ENCODE data around the gene ZNF831.

The ZNF831 gene

DNA sequence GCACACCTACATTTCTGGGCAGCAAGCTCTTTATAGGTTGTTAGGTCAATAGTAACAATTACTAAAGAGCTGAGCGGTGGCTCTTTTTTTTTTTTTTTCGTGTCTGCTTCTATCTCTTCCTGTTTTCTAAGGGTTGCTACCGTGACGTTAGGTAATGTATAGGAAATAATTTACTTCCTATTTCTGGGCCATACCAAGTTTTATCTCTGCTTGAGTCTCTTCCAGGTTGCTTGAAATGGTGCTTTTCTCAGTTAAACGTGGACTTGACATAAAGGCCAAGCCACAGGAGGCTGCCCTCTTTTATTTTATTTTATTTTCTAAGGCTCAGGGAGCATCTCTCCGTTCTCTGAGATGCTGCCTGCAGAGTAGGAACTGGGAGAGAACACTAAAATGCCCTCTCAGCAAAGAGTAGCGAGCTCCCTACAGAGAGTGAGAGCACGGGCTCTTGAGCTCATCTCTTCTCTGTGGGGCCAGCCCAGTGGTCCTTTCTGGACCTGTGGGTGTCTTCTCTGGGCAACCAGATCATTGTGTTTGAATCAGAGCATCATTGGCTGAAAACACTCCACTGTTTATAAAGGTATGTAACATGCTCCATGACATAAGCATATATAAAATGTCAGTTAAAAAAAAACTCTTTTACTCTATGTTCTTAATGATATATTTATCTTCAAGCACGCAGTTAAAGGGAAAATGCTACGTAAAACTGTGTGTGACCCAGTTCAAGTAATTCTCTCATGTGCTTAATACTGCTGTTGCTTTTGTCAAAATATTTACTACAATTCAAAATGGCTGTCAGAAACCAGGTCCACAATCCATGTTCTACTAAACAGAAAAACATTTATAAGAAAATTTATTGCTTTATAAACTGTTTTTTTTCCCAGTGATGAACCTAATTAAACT, at the start of gene ZNF831:
Gene ZNF831 (plus strand): TSS at position 191 of the 900 bp plus-strand sequence. CDS start 27,199 bp downstream, outside the sequence.
- DNase-seq, result no peak

DNA sequence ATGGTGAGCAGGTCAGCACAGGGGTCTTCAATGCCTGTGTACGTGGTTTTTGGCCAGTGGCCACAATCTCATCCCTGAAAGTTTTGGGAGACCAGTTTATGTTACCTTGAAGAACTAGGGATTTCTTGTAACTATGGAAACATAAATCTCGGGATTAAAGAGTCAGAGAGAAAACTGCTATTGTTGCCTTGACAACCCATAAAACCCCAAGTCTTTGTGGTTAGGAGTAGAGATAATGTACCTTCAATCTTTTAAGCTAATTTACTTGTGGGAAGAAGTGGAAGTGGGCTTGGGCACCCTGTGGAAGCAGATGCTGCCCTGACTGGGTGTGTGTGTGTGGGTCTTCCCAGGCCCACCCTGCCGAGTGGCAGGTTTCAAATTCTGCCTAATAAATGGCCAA, 46.1 kb upstream of the ZNF831 start:
- DNase-seq, result peak; percentile 18

DNA sequence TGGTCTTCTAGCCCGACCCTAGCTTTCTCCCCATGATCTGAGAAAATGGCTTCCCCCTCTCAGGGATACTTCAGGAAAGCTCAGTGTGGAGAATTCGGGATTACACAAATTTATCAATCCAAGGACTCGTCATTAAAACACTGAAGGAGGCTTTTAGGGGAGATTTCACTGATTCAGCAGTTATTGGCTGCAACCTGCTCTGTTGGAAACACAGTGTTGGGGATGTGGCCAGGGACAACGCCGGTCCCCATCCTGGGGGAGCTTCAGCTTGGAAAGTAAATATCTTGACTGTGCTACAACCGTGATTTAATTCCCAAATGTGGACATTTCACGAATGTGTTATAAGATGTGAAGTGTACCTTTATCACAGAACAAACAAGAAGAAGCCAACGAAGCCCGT, 44.8 kb upstream of the ZNF831 start:
- DNase-seq, result peak; percentile 18

DNA sequence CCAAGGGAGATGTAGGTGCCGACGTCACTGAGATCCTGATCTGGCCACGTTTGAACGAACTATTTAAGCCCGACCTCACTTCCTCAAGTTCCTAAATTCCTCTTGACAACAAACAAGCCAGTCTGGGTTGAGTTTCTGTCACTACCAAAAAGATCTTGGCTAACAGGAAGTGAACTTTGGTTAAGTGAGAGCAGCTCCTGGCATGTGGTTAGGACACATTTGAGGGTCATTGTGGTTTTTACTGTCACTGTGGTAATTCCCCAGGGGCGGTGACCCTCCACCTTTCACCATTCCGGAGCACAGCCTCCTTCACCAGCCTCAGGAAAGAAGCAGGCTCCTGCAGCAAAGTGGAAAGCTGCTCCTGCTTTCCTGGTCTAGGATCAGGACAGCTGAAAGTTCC, 43.1 kb upstream of the ZNF831 start:
- peak; percentile 39 for DNase-seq

DNA sequence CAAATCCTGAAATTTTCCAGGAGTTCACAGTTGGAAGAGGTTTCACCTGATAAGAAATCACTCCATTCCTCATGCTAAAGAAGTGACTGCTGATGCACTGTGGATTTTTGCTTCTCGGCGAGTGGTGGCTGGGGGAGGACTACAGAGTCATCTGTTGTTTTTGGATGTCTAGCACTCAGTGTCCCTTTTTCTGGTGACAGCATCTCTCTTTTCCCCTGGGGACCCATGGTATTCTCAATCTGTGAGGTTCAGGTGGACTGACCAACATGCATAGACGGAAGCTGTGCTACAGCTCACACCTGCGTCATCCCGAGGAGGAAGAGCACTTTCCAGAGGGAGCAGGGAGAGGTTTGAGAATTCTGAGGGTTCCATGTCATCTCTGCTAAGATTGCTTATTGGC, 42.7 kb upstream of the ZNF831 start:
- peak; percentile 12 for DNase-seq

DNA sequence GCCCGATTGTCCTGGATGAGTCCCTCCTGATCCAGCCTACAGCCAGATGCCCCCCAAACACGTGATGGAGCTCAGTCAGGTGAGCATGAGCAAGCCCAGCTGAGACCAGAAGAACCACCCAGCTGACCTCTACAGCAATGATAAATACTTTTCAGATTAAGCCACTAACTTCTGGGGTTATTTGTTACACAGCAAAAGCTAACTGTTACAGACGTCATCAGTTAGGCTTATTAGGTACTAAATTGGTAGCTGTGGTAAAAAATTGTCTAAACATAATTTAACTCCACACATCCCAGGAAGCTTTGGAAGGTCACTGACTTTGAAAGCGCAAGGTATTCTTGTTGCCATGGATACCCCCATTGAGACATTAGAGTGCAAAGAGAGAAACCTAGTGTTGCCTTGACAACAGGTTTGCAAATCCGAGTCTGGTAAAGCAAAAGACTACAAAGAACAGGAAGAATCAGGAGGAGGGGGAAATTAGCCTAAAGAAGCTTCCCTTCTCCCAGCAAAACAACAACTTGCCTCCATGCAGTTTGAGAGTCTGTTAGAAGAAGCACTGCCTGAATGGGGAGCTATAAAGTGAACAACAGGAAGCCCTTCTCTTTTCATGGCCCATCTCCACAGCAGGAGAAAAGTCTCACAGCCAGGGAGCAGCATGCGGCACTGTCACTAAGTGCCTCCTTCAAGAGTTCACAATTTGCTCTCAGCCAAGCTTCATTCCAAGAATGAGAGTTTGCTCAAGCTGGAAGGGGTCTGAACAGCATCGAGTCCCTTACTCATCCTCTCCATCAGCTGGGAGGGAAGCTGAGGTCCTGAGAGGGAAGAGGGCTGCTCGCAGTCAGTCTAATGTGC, 41.7 kb upstream of the ZNF831 start:
- peak; percentile 49 for DNase-seq

DNA sequence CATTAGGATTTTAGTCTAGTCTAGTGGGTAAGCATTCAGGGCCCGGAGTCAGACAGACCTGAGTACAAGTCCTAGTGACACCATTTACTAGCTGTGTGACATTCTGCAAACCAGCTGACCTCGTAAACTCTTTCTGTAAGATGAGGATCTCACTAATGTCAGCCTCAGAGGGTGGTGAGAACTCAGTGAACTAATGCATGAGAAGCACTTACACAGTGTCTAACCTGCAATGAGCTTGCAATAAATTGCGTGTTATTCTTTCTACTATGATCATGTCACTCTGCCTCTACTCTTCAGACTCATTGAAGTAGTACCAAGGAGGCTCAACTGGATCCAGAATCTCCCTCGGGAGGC, 41.1 kb upstream of the ZNF831 start:
- no peak for DNase-seq

DNA sequence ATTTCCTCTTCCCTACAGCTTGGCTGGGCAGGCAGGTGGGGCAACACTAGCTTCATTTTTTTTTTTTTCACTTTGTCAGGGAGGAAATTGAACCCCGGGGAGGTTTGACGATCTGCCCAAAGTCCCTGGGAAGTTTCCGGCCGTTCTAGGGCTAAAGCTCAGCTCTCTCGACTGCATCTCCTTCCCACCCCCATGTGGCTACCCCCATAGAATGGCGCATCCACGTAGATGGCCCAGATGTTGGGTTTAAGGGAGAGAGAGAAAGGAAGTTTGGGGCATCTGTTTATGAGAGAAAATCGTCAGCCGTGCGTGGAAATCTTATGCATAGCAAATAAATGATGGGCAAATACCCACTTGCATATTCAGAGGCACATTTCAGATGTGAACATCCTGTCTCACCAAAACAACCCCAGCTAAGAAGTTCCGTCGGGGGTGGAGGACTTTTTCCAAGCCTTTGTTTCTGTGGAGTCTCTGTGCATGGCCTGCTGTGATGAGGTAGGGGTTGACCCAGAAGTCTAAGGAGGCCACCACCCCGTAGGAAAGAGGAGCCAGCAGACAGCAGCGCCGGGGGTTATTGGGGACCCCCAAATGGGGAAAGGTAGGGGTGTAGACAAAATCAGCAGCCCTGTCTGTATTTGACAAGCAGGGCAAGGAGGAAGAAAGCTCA, 40.5 kb upstream of the ZNF831 start:
- DNase-seq, result peak; percentile 24

DNA sequence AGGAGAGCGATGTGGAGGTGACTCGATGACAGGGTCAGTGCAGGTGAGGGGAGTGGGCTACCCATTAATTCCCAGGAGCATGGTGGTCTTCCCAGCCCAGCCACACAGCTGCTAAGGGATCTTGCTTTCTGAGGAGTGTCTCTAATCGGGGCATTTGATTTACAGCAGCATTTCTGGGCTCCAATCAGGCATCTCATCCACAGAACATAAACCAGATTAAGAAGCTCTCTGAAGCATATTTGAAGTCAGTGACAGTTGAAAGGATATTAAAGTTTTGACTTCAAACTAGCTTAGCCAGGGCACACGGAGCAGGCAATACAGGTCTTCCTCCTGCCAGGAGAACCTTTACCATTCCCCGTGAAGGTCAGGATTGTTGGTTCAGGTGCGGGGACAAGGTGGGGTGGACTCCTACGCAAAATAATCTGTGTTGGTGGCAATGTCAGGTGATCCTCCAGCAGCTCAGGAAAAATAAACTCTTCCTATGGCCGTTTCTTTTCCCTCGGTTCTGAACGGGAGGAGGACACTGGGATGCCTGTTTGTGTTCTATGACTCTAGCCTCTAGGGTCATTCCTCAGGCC, 39.9 kb upstream of the ZNF831 start:
- peak; percentile 20 for DNase-seq

DNA sequence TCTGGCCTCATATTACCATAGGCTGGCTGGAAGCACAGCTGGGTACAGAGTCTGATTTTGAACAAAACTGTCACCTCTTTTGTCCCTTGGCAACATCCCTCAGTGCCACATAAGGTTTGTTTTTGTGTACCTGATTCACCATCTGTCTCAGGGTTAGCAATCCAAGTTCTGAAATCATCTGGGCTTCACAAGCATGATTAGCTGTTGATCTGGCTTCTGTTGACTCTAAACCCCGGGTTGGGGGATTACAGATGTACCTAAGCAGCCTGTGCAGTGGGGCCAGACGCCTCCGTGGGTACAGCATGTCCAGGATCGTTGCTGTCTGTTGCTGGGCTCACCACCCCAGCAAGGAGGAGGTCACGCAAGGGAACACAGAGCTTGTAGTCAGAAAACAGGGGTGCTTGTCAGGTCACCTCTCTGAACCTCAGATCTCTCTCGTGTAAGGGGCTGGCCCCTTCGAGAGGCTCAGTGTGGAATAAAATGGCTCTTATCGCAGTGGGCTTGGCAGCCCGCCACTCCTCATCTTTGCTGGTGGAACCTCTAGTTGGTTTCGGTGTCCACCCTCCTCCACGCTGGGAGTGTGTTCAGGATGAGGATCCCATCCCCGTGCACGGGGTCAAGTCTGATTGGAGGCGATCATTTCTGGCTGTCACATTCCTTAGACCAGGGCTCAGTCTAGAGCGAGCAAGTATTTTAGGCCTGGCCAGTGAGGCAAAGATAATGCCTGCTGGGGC, 39.2 kb upstream of the ZNF831 start:
- peak; percentile 35 for DNase-seq

DNA sequence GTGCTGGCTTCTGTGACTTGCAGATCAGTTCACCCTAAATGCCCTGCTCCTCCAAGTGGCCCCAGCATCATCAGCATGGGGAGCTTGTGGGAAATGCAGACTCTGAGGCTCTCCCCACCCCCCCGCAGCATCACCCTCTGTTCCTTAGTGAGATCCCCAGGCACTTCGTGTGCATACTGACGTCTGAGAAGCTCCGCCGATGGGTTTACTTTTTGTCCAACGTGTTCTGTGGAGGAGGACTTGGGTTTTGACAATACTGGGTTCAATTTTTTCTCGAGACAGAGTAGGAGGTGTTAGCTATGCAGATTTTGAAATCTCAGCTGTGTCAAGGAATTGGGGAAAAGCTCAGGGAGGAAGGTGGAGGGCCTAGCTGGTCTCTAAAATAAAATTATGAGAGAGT, 38.3 kb upstream of the ZNF831 start:
- no peak for DNase-seq

DNA sequence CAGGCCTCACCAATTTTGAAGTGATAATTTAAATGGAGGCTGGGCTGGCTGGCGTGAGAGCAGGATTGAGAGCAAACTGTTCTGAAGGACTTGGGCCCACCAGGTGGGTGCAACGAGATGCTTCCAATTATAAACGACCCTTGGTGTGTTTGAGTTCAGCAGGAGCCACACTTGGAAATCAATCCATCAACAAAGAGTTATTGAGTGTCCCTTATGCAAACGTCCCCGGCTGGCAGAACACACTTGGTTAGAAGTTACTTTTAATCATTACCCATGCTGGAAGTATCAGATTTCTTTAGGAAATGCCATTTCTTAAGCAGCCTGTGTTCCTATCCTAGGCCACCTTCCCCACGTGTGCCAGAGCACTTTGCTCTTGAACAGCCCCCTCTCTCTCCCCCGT, 37.8 kb upstream of the ZNF831 start:
- DNase-seq, result peak; percentile 17

DNA sequence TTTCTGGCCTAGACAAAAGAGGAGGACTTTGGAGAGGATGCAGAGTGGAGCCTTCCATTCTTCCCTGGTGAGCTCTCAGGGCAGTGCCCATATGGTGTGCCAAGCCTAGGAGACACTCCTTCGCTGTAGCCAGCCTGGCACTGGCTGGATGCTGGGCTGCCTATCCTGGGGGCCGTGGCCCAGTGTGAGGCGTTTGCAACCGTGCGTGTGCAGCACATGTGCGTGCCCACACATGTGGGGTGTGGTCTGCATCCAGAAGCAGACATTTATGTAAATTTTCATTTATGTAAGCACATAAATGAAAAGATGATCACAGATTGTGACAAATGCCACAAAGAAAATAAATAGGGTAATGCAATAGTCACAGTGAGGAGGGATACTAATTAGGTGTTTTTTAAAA, 35.8 kb upstream of the ZNF831 start:
- no peak for DNase-seq

DNA sequence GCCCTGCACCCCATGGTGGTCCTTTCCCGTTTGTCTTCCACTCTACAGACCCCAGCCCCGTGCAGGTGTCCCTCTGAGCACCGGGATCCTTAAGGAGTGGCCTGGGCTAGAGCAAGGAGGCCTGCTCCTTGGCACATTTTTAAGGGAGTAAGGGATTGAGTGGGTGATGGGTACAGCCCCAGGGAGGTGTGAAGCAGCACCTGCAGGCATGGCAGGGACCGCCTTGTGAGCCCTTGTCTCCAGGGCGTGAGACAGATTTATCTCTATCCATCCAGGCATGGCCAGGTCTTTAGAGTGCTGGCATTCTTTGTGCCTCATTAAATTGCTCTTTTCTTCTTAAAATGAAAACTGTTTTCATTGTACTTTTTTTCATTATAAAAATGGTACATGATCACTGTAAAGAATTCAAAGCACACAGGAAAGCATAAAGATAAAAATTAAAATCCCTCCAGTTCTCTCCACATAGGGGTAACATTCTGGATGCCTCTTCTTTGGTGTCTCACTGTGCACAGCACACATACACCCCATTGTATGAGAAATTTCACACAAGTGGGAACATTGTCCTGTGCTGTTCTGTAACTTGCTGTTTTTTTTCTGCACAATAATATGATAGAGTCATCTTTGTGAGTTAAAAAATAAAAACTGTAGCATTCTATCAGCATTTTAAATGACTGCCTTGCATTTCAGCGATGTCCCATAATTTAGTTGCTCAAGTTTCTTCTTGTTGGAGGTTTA, 31.9 kb upstream of the ZNF831 start:
- no peak for DNase-seq

DNA sequence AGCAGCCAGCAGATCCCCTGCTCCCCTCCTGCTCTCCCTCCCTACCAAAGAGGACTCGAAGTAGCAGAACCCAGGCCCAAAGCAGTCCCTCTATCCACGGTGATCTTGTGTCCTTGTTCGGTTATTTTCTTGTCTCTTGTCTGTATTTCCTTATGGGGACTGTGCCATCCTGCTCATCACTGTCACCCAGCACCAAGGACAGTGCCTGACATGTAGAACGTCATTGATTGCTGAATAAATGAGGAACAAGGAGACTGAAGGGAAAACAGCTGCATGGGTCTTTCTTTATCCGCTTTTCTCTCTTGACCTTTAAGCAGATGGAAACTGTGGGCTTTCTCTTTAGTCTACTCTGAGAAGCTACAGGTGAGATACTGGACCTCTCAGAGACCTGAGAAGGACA, 29.4 kb upstream of the ZNF831 start:
- DNase-seq, result no peak

DNA sequence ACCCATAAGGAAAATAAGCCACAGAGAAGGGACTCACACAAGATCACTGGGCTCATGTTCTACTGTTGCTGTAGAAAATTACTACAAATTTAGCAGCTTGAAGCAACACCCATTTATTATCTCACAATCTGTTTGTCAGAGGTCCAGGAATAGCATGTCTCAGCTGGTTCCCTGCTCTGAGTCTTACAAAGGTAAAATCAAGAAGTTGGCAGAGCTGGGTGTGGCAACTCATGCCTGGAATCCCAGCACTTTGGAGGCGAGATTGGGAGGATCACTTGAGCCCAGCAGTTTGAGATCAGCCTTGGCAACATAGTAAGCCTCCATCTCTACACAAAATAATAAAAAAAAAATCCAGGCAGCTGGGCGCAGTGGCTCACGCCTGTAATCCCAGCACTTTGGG, 28.5 kb upstream of the ZNF831 start:
- DNase-seq, result no peak

DNA sequence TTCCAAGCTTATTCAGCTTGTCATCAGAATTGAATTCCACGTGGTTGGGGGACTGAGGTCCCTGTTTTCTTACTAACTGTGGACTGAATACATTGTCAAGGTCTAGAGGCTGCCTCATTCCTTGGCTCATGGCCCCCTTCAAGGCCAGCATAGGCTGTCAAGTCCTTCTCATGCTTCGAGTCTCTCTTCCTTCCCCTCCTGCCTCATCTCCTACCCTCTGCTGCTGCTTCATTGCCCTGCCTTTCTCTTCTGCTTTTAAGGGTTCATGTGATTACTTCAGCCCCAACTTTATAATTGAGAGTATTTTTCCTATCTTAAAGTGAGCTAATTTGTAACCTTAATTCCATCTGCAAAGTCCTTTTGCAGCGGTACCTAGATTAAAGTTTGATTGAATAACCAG, 27.6 kb upstream of the ZNF831 start:
- no peak for DNase-seq

DNA sequence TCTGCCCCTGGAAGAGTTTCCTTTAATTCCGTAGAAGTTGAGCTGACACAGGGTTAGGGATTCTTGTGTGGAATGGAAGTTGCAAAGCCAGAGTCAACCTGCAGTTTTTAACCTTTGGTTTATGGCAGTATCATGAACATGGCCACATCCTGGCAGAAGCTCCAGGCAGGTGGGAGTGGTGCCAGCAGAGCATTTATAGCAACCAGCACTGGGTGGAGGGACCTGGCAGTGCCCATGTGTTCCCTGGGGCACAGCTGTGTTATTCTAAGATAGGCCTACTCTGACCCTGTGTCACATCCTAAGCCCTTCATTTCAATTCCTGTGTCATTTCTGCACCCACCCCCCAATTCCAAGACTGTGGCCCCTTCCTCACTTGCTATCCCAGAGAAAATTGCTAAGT, 26.1 kb upstream of the ZNF831 start:
- DNase-seq, result no peak

DNA sequence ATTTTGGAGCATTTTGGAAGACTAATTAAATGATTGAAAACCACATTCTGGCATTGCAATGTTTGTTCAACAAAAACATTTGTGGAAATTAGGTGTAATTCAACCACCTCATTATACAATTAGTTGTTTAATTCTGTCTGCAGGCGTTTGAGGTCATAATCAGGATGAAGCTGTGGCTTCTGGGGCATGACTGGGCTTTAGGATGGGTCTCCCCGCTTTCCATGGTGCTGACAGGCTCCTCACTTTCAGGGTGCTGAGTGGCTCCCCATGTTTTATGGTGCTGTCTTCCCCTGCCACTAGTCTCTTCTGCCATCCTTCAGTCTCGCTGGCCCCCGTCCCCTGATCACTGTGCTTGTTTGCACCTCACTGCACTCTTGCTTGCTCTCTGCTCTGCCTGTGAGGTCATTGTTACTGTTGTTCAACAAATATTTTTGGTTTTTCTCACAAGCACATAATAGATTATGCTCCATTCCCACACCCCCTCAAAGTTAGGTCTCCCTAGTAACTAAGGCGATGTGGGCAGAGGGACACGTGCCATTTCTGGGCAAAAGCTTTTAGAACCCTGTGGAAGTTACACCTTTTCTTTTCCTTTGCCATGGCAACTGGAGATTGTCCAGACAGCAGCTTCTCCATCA, 25.4 kb upstream of the ZNF831 start:
- no peak for DNase-seq

DNA sequence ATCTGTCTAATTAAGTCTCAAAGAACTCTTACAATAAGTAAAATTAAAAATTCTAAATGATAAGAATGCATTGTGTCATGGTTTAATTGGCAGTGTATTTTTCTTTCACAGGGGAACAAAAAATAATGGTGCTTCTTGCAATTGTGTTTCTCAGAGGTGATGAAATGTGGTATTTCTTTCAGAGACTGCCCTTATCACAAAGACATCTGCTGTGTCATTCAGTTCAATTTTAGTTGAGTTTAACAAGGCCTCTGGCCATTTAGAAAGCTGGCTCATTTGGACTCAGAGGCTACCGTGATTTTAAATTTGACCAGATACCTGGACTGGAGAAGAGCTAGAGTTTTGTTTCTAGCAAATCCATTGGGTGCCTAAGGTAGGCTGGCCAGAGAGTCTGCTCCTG, 23.6 kb upstream of the ZNF831 start:
- no peak for DNase-seq
